ENCODE results near the gene LIN7A. TPM values are rescaled to one million over a fixed set of nuclear protein-coding genes. Genes with fewer than 3 reads are reported as not detected.

LIN7A gene
- total and polyA plus RNA-seq, 2 of the 4 experiments (the other 2 are of a cell fraction), result 10.8 to 24.7 TPM

DNA sequence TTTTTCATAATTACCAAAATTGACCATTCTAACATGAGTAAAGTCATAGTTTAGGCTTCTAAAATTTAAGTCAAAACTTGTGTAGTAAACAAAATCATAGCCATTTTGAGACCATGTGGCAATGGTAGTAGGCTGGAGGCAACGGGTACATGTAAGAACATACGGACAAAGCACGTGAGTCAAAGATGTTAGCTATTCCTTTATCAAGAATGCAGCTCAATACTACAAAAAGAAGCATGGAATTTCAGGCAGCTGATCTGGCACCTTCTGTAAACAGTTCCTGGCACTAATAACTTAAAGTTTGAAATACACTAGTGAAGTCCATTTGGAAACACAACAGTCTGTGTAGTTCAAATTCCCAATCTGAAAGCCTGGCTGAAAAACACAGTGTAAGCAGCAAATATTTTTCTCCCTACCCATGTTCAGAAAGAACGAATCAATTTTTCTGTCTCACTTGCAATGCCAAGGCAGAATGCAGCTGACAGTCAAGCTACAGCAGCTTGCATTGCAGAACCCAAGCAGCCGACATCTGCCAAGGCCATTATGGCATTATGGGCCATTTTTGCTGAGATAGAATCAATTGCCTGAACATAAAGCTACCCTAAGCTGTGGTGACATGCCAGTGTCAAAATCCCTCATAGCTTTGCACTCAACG is 191.8 kb downstream of the LIN7A start:
- no peak overlapping the region for H3K4me2 ChIP-seq (ENCODE audit: low read depth, low read length)
- H3K4me1 ChIP-seq (ENCODE audit: control insufficient read depth, insufficient read depth, low read length), result no peaks in the 10 kb centered on the region
- H4K91ac ChIP-seq (ENCODE audit: insufficient read depth, low read depth, low read length), result no peak overlapping the region
- no peaks in the 10 kb centered on the region for H3K9me1 ChIP-seq (ENCODE audit: insufficient read depth, low read length)
- 0 out of 2 replicates have a peak overlapping the region, but pooled peaks have one; percentile 3 for H3K56ac ChIP-seq (ENCODE audit: extremely low read depth, insufficient read depth, low read length)
- no TSS peak for BruUV-seq (replicated peaks)
- H3K14ac ChIP-seq (replicated peaks; ENCODE audit: low read depth, low read length), result no peak overlapping the region
- WGBS, 2 experiments (ENCODE audit: extremely low coverage in 2 of 2, insufficient read length in 1 of 2), result 0% methylated on average over 1 of the region's 6 CpGs; no CpG with 5 or more reads in 1 of the 2 experiments
- no peak overlapping the region for H3K18ac ChIP-seq (ENCODE audit: low read depth, low read length)
- CTCF ChIA-PET, result interaction anchor here (1.4 kb wide), 1 partner anchor 114 kb away, joined by 3 read pairs; no protein-coding TSS in a partner anchor
- H4K20me1 ChIP-seq (ENCODE audit: insufficient read depth, low read length), result no peaks in the 10 kb centered on the region
- no peak for ATAC-seq (ENCODE audit: low read depth)
- H2BK20ac ChIP-seq (ENCODE audit: low read depth, low read length), result no peak overlapping the region
- no peak overlapping the region for H4K5ac ChIP-seq (ENCODE audit: low read depth, low read length)
- H3K9ac ChIP-seq (ENCODE audit: low read depth, low read length), result no peak overlapping the region
- H4K8ac ChIP-seq (ENCODE audit: low read depth in 2 of 2, low read length in 2 of 2), result no peak overlapping the region
- H2BK15ac ChIP-seq (ENCODE audit: low read depth, low read length), result no peak overlapping the region
- in situ Hi-C loops (cut with MboI; ENCODE audit: low sequenced_read_pairs) (no loop called here), intact Hi-C loops (cut with micrococcal nuclease) (no loop called here), dilution Hi-C loops (cut with HindIII; ENCODE audit: low sequenced_read_pairs, unreplicated experiment) (no loop called here)
- H2AK9ac ChIP-seq (replicated peaks; ENCODE audit: low read depth, low read length, poor library complexity), result no peak overlapping the region
- no peaks in the 10 kb centered on the region for H3K9me3 ChIP-seq (ENCODE audit: control insufficient read depth, insufficient read depth, low read length)
- no peak overlapping the region for H3K23ac ChIP-seq (ENCODE audit: low read depth, low read length)
- H3K27ac ChIP-seq (ENCODE audit: insufficient read depth, low read length), result no peak overlapping the region
- no peaks in the 10 kb centered on the region for H3K36me3 ChIP-seq (ENCODE audit: control insufficient read depth, insufficient read depth, low read length)
- no peaks in the 10 kb centered on the region for H3K79me1 ChIP-seq (ENCODE audit: low read depth in 1 of 2, low read length in 2 of 2)
- DNase-seq, result no peak
- H2BK5ac ChIP-seq (ENCODE audit: low read depth, low read length, poor library complexity, severe bottlenecking), result no peak overlapping the region
- no peak overlapping the region for H3K4ac ChIP-seq (ENCODE audit: low read depth, low read length)
- H3K27me3 ChIP-seq (ENCODE audit: control insufficient read depth, insufficient read depth, low read length), result no peaks in the 10 kb centered on the region
- no peak overlapping the region for H3K4me3 ChIP-seq (ENCODE audit: insufficient read depth, low read depth, low read length)
- no peak overlapping the region for H2AK5ac ChIP-seq (ENCODE audit: low read depth, low read length)
- no peak overlapping the region for H2BK120ac ChIP-seq (ENCODE audit: low read depth, low read length)
- H2AFZ ChIP-seq (replicated peaks; ENCODE audit: low read length, poor library complexity), result no peak overlapping the region
- no peak for TF ChIP-seq BHLHE40 (IDR thresholded peaks at IDR 0.05; ENCODE audit: low read depth, low read length)
- no peak for TF ChIP-seq RFX5 (IDR thresholded peaks at IDR 0.05; ENCODE audit: low read depth, low read length)
- no peak for TF ChIP-seq POLR2A (IDR thresholded peaks at IDR 0.05; ENCODE audit: low read depth, low read length)
- no peak for TF ChIP-seq MAZ (IDR thresholded peaks at IDR 0.05; ENCODE audit: borderline replicate concordance, low read depth, low read length)
- TF ChIP-seq CHD1 (IDR thresholded peaks at IDR 0.05; ENCODE audit: low read depth, low read length), result no peak
- no peak for TF ChIP-seq FOS (IDR thresholded peaks at IDR 0.05; ENCODE audit: low read depth, low read length)
- no peak for TF ChIP-seq CEBPB (IDR thresholded peaks at IDR 0.05; ENCODE audit: low read depth, low read length)
- TF ChIP-seq RCOR1 (IDR thresholded peaks at IDR 0.05; ENCODE audit: insufficient replicate concordance, low read length), result no peak
- TF ChIP-seq MAFK (IDR thresholded peaks at IDR 0.05; ENCODE audit: low read depth, low read length), result no peak
- TF ChIP-seq, protein P1, sequence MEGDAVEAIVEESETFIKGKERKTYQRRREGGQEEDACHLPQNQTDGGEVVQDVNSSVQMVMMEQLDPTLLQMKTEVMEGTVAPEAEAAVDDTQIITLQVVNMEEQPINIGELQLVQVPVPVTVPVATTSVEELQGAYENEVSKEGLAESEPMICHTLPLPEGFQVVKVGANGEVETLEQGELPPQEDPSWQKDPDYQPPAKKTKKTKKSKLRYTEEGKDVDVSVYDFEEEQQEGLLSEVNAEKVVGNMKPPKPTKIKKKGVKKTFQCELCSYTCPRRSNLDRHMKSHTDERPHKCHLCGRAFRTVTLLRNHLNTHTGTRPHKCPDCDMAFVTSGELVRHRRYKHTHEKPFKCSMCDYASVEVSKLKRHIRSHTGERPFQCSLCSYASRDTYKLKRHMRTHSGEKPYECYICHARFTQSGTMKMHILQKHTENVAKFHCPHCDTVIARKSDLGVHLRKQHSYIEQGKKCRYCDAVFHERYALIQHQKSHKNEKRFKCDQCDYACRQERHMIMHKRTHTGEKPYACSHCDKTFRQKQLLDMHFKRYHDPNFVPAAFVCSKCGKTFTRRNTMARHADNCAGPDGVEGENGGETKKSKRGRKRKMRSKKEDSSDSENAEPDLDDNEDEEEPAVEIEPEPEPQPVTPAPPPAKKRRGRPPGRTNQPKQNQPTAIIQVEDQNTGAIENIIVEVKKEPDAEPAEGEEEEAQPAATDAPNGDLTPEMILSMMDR (conservative IDR thresholded peaks at IDR 0.05; ENCODE audit: low read depth, low read length), result no peak
- TF ChIP-seq NFE2L2 (IDR thresholded peaks at IDR 0.05; ENCODE audit: low read depth, low read length), result no peak
- TF ChIP-seq, protein P2, sequence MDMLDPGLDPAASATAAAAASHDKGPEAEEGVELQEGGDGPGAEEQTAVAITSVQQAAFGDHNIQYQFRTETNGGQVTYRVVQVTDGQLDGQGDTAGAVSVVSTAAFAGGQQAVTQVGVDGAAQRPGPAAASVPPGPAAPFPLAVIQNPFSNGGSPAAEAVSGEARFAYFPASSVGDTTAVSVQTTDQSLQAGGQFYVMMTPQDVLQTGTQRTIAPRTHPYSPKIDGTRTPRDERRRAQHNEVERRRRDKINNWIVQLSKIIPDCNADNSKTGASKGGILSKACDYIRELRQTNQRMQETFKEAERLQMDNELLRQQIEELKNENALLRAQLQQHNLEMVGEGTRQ (IDR thresholded peaks at IDR 0.05; ENCODE audit: low read depth, low read length), result no peak
- TF ChIP-seq MXI1 (IDR thresholded peaks at IDR 0.05; ENCODE audit: borderline replicate concordance, low read depth, low read length), result no peak
- TF ChIP-seq RAD21 (IDR thresholded peaks at IDR 0.05; ENCODE audit: low read length), result no peak
- TF ChIP-seq SMC3 (IDR thresholded peaks at IDR 0.05; ENCODE audit: low read depth, low read length), result no peak
- TF ChIP-seq, protein P3, sequence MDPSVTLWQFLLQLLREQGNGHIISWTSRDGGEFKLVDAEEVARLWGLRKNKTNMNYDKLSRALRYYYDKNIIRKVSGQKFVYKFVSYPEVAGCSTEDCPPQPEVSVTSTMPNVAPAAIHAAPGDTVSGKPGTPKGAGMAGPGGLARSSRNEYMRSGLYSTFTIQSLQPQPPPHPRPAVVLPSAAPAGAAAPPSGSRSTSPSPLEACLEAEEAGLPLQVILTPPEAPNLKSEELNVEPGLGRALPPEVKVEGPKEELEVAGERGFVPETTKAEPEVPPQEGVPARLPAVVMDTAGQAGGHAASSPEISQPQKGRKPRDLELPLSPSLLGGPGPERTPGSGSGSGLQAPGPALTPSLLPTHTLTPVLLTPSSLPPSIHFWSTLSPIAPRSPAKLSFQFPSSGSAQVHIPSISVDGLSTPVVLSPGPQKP (IDR thresholded peaks at IDR 0.05; ENCODE audit: borderline replicate concordance, low read depth, low read length), result no peak
- POLR2A ChIA-PET (ENCODE audit: unreplicated experiment), result no interaction called here

All from IMR-90 (cell line).